Esophagus mucosa (tissue), 1 donor: ENCODE measurements around the gene DDI2. TPM values are rescaled to one million over a fixed set of nuclear protein-coding genes. Genes with fewer than 3 reads are reported as not detected.

ENCODE experiments used
- ATAC-seq: fragments of 200-7000 bp; cut with Tn5 transposase; one replicate; pipeline ENCODE4 v1.9.1; 2020
- total RNA-seq: library from RNA; stranded (reverse); gene quantifications from one replicate; pipeline ENCODE4 v1.2.4, GENCODE V29; 2023
- donor health status: DM: yes; HTN: yes; CAD: no.

DDI2 gene
- total RNA-seq, 1 donor from 2014 or later = 49.9 TPM

- no peak for ATAC-seq
Measured at GRCh38 chr1:15704526-15705183, 87.4 kb downstream of the DDI2 start.

GRCh38 chr1:15705184-15705566 lies 87.9 kb downstream of the DDI2 start:
- ATAC-seq = no peak

GRCh38 chr1:15706751-15707150 lies 89.5 kb downstream of the DDI2 start:
- ATAC-seq = no peak

GRCh38 chr1:15707239-15707925 lies 90.1 kb downstream of the DDI2 start:
- no peak for ATAC-seq

GRCh38 chr1:15708486-15709137 lies 91.4 kb downstream of the DDI2 start:
- ATAC-seq = peak; percentile 60

- no peak for ATAC-seq
Measured at GRCh38 chr1:15709226-15709625, 92.0 kb downstream of the DDI2 start.

GRCh38 chr1:15712168-15712567 lies 94.9 kb downstream of the DDI2 start:
- ATAC-seq = no peak

- no peak for ATAC-seq
Measured at GRCh38 chr1:15714406-15715136, 97.3 kb downstream of the DDI2 start.

GRCh38 chr1:15717418-15718125 lies 100.3 kb downstream of the DDI2 start:
- no peak for ATAC-seq

- no peak for ATAC-seq
Measured at GRCh38 chr1:15718199-15718601, 100.9 kb downstream of the DDI2 start.

Other genes with a start within 250 kb of the DDI2 start
- gene EFHD2, start 207.6 kb upstream of the DDI2 start, total RNA-seq = 38.3 TPM
- gene CTRC, start 179.0 kb upstream of the DDI2 start, total RNA-seq = not detected
- 0.36 TPM for gene CELA2A, start 160.7 kb upstream of the DDI2 start, total RNA-seq
- not detected for gene CELA2B, start 141.4 kb upstream of the DDI2 start, total RNA-seq
- 10.1 TPM for gene CASP9, start 93.2 kb upstream of the DDI2 start, total RNA-seq
- gene DNAJC16, start 90.6 kb upstream of the DDI2 start, total RNA-seq = 19.8 TPM
- 1.4 TPM for gene AGMAT, start 32.4 kb upstream of the DDI2 start, total RNA-seq
- 54.7 TPM for gene PLEKHM2, start 66.9 kb downstream of the DDI2 start, total RNA-seq
- 0.68 TPM for gene SLC25A34, start 118.8 kb downstream of the DDI2 start, total RNA-seq
- not detected for gene TMEM82, start 125.0 kb downstream of the DDI2 start, total RNA-seq
- gene FBLIM1, start 141.3 kb downstream of the DDI2 start, total RNA-seq = 56.5 TPM
- 1.6 TPM for gene UQCRHL, start 190.2 kb downstream of the DDI2 start, total RNA-seq
- gene SPEN, start 230.2 kb downstream of the DDI2 start, total RNA-seq = 25.1 TPM